PC-9 (cell line): ENCODE measurements around the gene HSBP1L1. TPM values are rescaled to one million over a fixed set of nuclear protein-coding genes. Genes with fewer than 3 reads are reported as not detected.

Experiments
- BruUV-seq: library from RNA; stranded (reverse); fragments of 400-500 nt; replicated peaks from 2 replicates; lab custom pipeline; 2021; lab: Mats Ljungman, UMichigan
- CTCF ChIA-PET: fragments of 300-600 bp; sonication (Branson Sonifier 250); formaldehyde crosslinking; loops from one replicate; lab custom pipeline; 2022; ENCODE audit warnings: antibody characterized with exemption; lab: Charles Lee
- POLR2A ChIA-PET: fragments of 300-600 bp; sonication (Branson Sonifier 250); formaldehyde crosslinking; loops from one replicate; lab custom pipeline; 2022; ENCODE audit warnings: antibody characterized with exemption; ENCODE audit not compliant: unreplicated experiment; lab: Charles Lee
- DNase-seq, 2 experiments: peaks; one replicate each; pipeline versions ENCODE4 v3.0.0 to v3.0.0-alpha.2; 2015 to 2022; ENCODE audit warnings: mixed read lengths in 1 of 2
- H2AFZ ChIP-seq: fragments of 200-600 bp; sonication (generic); 2 replicates; pipeline ENCODE4 v1.8.1; 2017; ENCODE audit warnings: antibody characterized with exemption
- H3F3A ChIP-seq: fragments of 200-600 bp; sonication (generic); 2 replicates; pipeline ENCODE4 v1.8.1; 2017; ENCODE audit warnings: antibody characterized with exemption, mild to moderate bottlenecking, low read depth; ENCODE audit not compliant: insufficient read depth
- H3K27ac ChIP-seq: fragments of 200-600 bp; sonication (generic); 2 replicates; pipeline ENCODE4 v1.6.1; 2016; ENCODE audit warnings: mixed run types
- H3K27me3 ChIP-seq: fragments of 200-600 bp; sonication (generic); 2 replicates; pipeline ENCODE4 v1.6.1; 2016; ENCODE audit warnings: low read depth, mixed run types; ENCODE audit not compliant: insufficient read depth
- H3K36me3 ChIP-seq: fragments of 200-600 bp; sonication (generic); 2 replicates; pipeline ENCODE4 v1.6.1; 2016; ENCODE audit warnings: low read depth, mixed run types
- H3K4me1 ChIP-seq: fragments of 200-600 bp; sonication (generic); replicated peaks from 2 replicates; pipeline ENCODE4 v1.6.1; 2016; ENCODE audit warnings: mixed run types; ENCODE audit not compliant: insufficient read depth
- H3K4me2 ChIP-seq: fragments of 200-600 bp; sonication (generic); 2 replicates; pipeline ENCODE4 v1.6.1; 2017; ENCODE audit warnings: mixed run types
- H3K4me3 ChIP-seq: fragments of 200-600 bp; sonication (generic); 2 replicates; pipeline ENCODE4 v1.6.1; 2016; ENCODE audit warnings: mixed run types
- H3K79me2 ChIP-seq: fragments of 200-600 bp; sonication (generic); 2 replicates; pipeline ENCODE4 v1.6.1; 2017; ENCODE audit warnings: low read depth, mixed run types
- H3K9me2 ChIP-seq: fragments of 200-600 bp; sonication (generic); 2 replicates; pipeline ENCODE4 v1.8.1; 2017; ENCODE audit warnings: mild to moderate bottlenecking; ENCODE audit not compliant: insufficient read depth
- H3K9me3 ChIP-seq: fragments of 200-600 bp; sonication (generic); 2 replicates; pipeline ENCODE4 v1.8.1; 2016; ENCODE audit warnings: low read depth; ENCODE audit not compliant: insufficient read depth
- H4K20me1 ChIP-seq: fragments of 200-600 bp; sonication (generic); 2 replicates; pipeline ENCODE4 v1.8.1; 2017; ENCODE audit not compliant: insufficient read depth
- EZH2 ChIP-seq: fragments of 200-600 bp; sonication (generic); IDR thresholded peaks from 2 replicates; pipeline ENCODE4 v1.8.0; 2017; ENCODE audit warnings: antibody characterized with exemption, low read depth
- intact Hi-C: fragments of 100-400 bp; cut with micrococcal nuclease; formaldehyde crosslinking; loops from one replicate; pipeline ENCODE4 v1.10.0; 2022; ENCODE audit not compliant: unreplicated experiment
- total RNA-seq: library from RNA; stranded (reverse); gene quantifications from 2 replicates; pipeline ENCODE4 v1.2.3, GENCODE V29; 2021
- TF ChIP-seq, protein P1 (sequence below): fragments of 200-600 bp; sonication (generic); conservative IDR thresholded peaks from 2 replicates; pipeline ENCODE4 v1.6.1; 2017; ENCODE audit warnings: mixed run types, antibody characterized with exemption, mild to moderate bottlenecking, moderate library complexity

The HSBP1L1 gene
- total RNA-seq, 1 experiment from 2014 or later, result 41.5 TPM

GRCh38 chr18:79941473-79942119 is 22.8 kb upstream of the HSBP1L1 start:
- no peak for TF ChIP-seq EZH2
- TF ChIP-seq, protein P1, sequence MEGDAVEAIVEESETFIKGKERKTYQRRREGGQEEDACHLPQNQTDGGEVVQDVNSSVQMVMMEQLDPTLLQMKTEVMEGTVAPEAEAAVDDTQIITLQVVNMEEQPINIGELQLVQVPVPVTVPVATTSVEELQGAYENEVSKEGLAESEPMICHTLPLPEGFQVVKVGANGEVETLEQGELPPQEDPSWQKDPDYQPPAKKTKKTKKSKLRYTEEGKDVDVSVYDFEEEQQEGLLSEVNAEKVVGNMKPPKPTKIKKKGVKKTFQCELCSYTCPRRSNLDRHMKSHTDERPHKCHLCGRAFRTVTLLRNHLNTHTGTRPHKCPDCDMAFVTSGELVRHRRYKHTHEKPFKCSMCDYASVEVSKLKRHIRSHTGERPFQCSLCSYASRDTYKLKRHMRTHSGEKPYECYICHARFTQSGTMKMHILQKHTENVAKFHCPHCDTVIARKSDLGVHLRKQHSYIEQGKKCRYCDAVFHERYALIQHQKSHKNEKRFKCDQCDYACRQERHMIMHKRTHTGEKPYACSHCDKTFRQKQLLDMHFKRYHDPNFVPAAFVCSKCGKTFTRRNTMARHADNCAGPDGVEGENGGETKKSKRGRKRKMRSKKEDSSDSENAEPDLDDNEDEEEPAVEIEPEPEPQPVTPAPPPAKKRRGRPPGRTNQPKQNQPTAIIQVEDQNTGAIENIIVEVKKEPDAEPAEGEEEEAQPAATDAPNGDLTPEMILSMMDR, result no peak
- H3F3A ChIP-seq, result peaks cover under 1% of the 10 kb centered on the region
- H3K27ac ChIP-seq, result no peak overlapping the region
- 0 out of 2 replicates have a peak, but pooled peaks cover 2% of the 10 kb centered on the region for H3K4me1 ChIP-seq
- no peaks in the 10 kb centered on the region for H3K79me2 ChIP-seq
- ChIA-PET CTCF (no interaction called here), POLR2A (no interaction called here)
- no TSS peak for BruUV-seq
- H3K27me3 ChIP-seq, result no peaks in the 10 kb centered on the region
- no peaks in the 10 kb centered on the region for H3K9me2 ChIP-seq
- DNase-seq, result no peak
- no peaks in the 10 kb centered on the region for H3K9me3 ChIP-seq
- 0 out of 2 replicates have a peak, but pooled peaks cover 5% of the 10 kb centered on the region for H4K20me1 ChIP-seq
- no peak overlapping the region for H3K4me2 ChIP-seq
- H3K4me3 ChIP-seq, result no peak overlapping the region
- no peak overlapping the region for H2AFZ ChIP-seq
- intact Hi-C loops, result no loop called here
- H3K36me3 ChIP-seq, result no peaks in the 10 kb centered on the region

- H4K20me1 ChIP-seq, result 0 out of 2 replicates have a peak, but pooled peaks cover 5% of the 10 kb centered on the region
- POLR2A ChIA-PET, result no interaction called here
These were observed 22.2 kb upstream of the HSBP1L1 start for GRCh38 chr18:79942211-79942610.

DNA sequence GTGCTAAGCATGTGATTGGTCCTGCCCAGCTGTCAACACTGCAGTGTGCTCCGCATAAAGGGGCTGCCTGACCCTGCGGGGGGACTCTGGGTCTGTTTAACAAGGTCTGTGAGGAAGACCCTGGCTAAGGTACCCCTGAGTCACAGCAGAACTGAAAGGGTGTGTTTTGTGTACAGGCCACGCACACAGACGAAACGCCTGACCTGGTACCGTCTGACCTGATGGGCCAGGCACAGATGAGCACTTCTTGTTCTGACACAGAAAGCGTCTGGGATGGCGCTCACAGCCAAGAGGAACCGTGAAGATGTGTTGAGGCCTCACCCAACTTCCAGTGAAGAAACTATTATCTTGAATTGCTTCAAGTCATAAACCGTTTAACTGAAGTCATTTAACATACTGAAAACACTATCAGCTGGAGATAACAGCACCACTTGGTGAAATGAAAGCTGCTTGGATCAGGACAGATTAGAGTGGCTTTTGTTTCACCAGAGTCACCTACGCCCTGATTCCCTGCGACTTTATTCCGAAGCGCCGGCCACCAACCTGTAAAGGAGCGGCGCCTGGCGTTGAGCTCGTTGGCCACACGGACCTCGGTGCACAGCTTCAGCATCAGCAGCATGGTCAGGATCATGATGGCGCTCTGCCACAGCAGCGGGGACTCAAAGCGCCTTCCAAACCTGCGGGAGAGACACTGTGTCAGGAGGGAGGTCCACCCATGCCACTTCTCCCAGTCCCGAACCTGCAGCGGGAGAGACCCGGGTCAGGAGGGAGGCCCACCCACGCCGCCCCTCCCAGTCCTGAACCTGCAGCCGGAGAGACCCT is 21.4 kb upstream of the HSBP1L1 start:
- Histone ChIP-seq H2AFZ (no peak overlapping the region), H3F3A (peaks cover 5% of the 10 kb centered on the region), H3K27ac (no peak overlapping the region), H3K36me3 (no peaks in the 10 kb centered on the region), H3K9me3 (no peaks in the 10 kb centered on the region), H3K27me3 (no peaks in the 10 kb centered on the region), H3K4me1 (peaks cover 10% of the 10 kb centered on the region; the same call in 1 of the 2 replicates), H3K9me2 (no peaks in the 10 kb centered on the region), H3K79me2 (0 out of 2 replicates have a peak, but pooled peaks cover 1% of the 10 kb centered on the region), H4K20me1 (0 out of 2 replicates have a peak, but pooled peaks cover 5% of the 10 kb centered on the region), H3K4me3 (no peak overlapping the region), H3K4me2 (no peak overlapping the region)
- POLR2A ChIA-PET, result no interaction called here
- intact Hi-C loops, result no loop called here
- TF ChIP-seq, protein P1, result no peak
- TF ChIP-seq EZH2, result no peak
- DNase-seq, result no peak
- CTCF ChIA-PET, result no interaction called here
- no TSS peak for BruUV-seq

More at GRCh38 chr18:79942211-79942610, 22.2 kb upstream of the HSBP1L1 start:
- Histone ChIP-seq H3K79me2 (no peaks in the 10 kb centered on the region), H3K27me3 (no peaks in the 10 kb centered on the region), H3K36me3 (no peaks in the 10 kb centered on the region), H3K4me3 (no peak overlapping the region), H3K4me1 (peaks cover 8% of the 10 kb centered on the region; the same call in 1 of the 2 replicates), H3K27ac (no peak overlapping the region), H3K9me3 (no peaks in the 10 kb centered on the region), H2AFZ (no peak overlapping the region), H3F3A (peaks cover 5% of the 10 kb centered on the region), H3K4me2 (no peak overlapping the region), H3K9me2 (no peaks in the 10 kb centered on the region)
- no peak for DNase-seq
- intact Hi-C loops, result no loop called here
- no TSS peak for BruUV-seq
- TF ChIP-seq, protein P1, result no peak
- TF ChIP-seq EZH2, result no peak
- CTCF ChIA-PET, result no interaction called here
